ENCODE measurements around the gene ZNF488. TPM values are rescaled to one million over a fixed set of nuclear protein-coding genes. Genes with fewer than 3 reads are reported as not detected.

ZNF488 gene
- total and polyA plus RNA-seq, 2 donors (not counting 1 experiment from before 2014, with no cell fraction given): 0.07 TPM; not detected in 1

GRCh38 chr10:47333532-47333931 lies 50.6 kb downstream of the ZNF488 start:
- Histone ChIP-seq H3K9me3 (ENCODE audit: control insufficient read depth, insufficient read depth, low read depth, low read length) (no peaks in the 10 kb centered on the region), H3K79me2 (ENCODE audit: control insufficient read depth, insufficient read depth, low read length) (no peaks in the 10 kb centered on the region), H3K27ac (ENCODE audit: insufficient read depth, low read length) (no peak overlapping the region), H3K9ac (ENCODE audit: insufficient read depth, low read length) (no peak overlapping the region), H4K20me1 (ENCODE audit: control insufficient read depth, extremely low read depth, insufficient read depth, low read length) (no peaks in the 10 kb centered on the region), H3K4me3 (replicated peaks in 1 of 4; ENCODE audit: control extremely low read depth in 1 of 4, insufficient read depth in 1 of 4, low read depth in 3 of 4, low read length in 4 of 4) (no peak overlapping the region), H3K36me3 (ENCODE audit: control insufficient read depth, insufficient read depth, low read length) (no peaks in the 10 kb centered on the region), H2AFZ (ENCODE audit: low read length) (no peak overlapping the region), H3K4me1 (ENCODE audit: control insufficient read depth, extremely low read depth, insufficient read depth, low read length) (no peaks in the 10 kb centered on the region), H3K27me3 (ENCODE audit: control insufficient read depth, insufficient read depth, low read length) (peaks cover 3% of the 10 kb centered on the region), H3K4me2 (ENCODE audit: extremely low read depth, insufficient read depth, low read length) (no peak overlapping the region)
- no peak for DNase-seq (ENCODE audit: low read depth in 2 of 2)
- TF ChIP-seq CTCF (conservative IDR thresholded peaks at IDR 0.05 in 1 of 2, IDR thresholded peaks at IDR 0.05 in 1 of 2; ENCODE audit: low read depth in 1 of 2, low read length in 2 of 2) (no peak), EZH2 (IDR thresholded peaks at IDR 0.05; ENCODE audit: low read length, missing control alignments) (no peak)

GRCh38 chr10:47332946-47333345 lies 51.1 kb downstream of the ZNF488 start:
- TF ChIP-seq CTCF (conservative IDR thresholded peaks at IDR 0.05 in 1 of 2, IDR thresholded peaks at IDR 0.05 in 1 of 2; ENCODE audit: low read depth in 1 of 2, low read length in 2 of 2): no peak
- TF ChIP-seq EZH2 (IDR thresholded peaks at IDR 0.05; ENCODE audit: low read length, missing control alignments): no peak
- DNase-seq (ENCODE audit: low read depth in 2 of 2): no peak
- Histone ChIP-seq H3K4me1 (ENCODE audit: control insufficient read depth, extremely low read depth, insufficient read depth, low read length) (no peaks in the 10 kb centered on the region), H3K27me3 (ENCODE audit: control insufficient read depth, insufficient read depth, low read length) (peaks cover 3% of the 10 kb centered on the region), H4K20me1 (ENCODE audit: control insufficient read depth, extremely low read depth, insufficient read depth, low read length) (no peaks in the 10 kb centered on the region), H3K9ac (ENCODE audit: insufficient read depth, low read length) (no peak overlapping the region), H3K4me3 (replicated peaks in 1 of 4; ENCODE audit: control extremely low read depth in 1 of 4, insufficient read depth in 1 of 4, low read depth in 3 of 4, low read length in 4 of 4) (no peak overlapping the region), H3K9me3 (ENCODE audit: control insufficient read depth, insufficient read depth, low read depth, low read length) (no peaks in the 10 kb centered on the region), H3K36me3 (ENCODE audit: control insufficient read depth, insufficient read depth, low read length) (no peaks in the 10 kb centered on the region), H2AFZ (ENCODE audit: low read length) (no peak overlapping the region), H3K79me2 (ENCODE audit: control insufficient read depth, insufficient read depth, low read length) (no peaks in the 10 kb centered on the region), H3K27ac (ENCODE audit: insufficient read depth, low read length) (no peak overlapping the region), H3K4me2 (ENCODE audit: extremely low read depth, insufficient read depth, low read length) (no peak overlapping the region)

- H3K36me3 ChIP-seq (ENCODE audit: control insufficient read depth, insufficient read depth, low read length): no peaks in the 10 kb centered on the region
- TF ChIP-seq EZH2 (IDR thresholded peaks at IDR 0.05; ENCODE audit: low read length, missing control alignments): no peak
- no peak for TF ChIP-seq CTCF (conservative IDR thresholded peaks at IDR 0.05 in 1 of 2, IDR thresholded peaks at IDR 0.05 in 1 of 2; ENCODE audit: low read depth in 1 of 2, low read length in 2 of 2)
These were observed 51.7 kb downstream of the ZNF488 start for GRCh38 chr10:47332371-47332770.

More at GRCh38 chr10:47332371-47332770, 51.7 kb downstream of the ZNF488 start:
- no peaks in the 10 kb centered on the region for H3K4me1 ChIP-seq (ENCODE audit: control insufficient read depth, extremely low read depth, insufficient read depth, low read length)
- H3K4me2 ChIP-seq (ENCODE audit: extremely low read depth, insufficient read depth, low read length): no peak overlapping the region
- peaks cover 3% of the 10 kb centered on the region for H3K27me3 ChIP-seq (ENCODE audit: control insufficient read depth, insufficient read depth, low read length)
- H3K79me2 ChIP-seq (ENCODE audit: control insufficient read depth, insufficient read depth, low read length): no peaks in the 10 kb centered on the region
- no peaks in the 10 kb centered on the region for H4K20me1 ChIP-seq (ENCODE audit: control insufficient read depth, extremely low read depth, insufficient read depth, low read length)
- no peaks in the 10 kb centered on the region for H3K9me3 ChIP-seq (ENCODE audit: control insufficient read depth, insufficient read depth, low read depth, low read length)
- H3K4me3 ChIP-seq (replicated peaks in 1 of 4; ENCODE audit: control extremely low read depth in 1 of 4, insufficient read depth in 1 of 4, low read depth in 3 of 4, low read length in 4 of 4): no peak overlapping the region
- H2AFZ ChIP-seq (ENCODE audit: low read length): no peak overlapping the region
- H3K9ac ChIP-seq (ENCODE audit: insufficient read depth, low read length): no peak overlapping the region
- H3K27ac ChIP-seq (ENCODE audit: insufficient read depth, low read length): no peak overlapping the region
- DNase-seq (ENCODE audit: low read depth in 2 of 2): no peak
